ENCODE results near the gene TSSK1B. TPM values are rescaled to one million over a fixed set of nuclear protein-coding genes. Genes with fewer than 3 reads are reported as not detected.

TSSK1B gene
- total and polyA plus RNA-seq, 4 donors, result 0.06 to 0.28 (median 0.14) TPM; not detected in 1

GRCh38 chr5:113447498-113448050 is 12.8 kb upstream of the TSSK1B start:
- no peak for TF ChIP-seq CTCF (IDR thresholded peaks at IDR 0.05; ENCODE audit: control extremely low read depth, extremely low read depth)
- peaks cover 0 to 22% (median 12%) of the 10 kb centered on the region in 5 donors for H3K4me1 ChIP-seq (ENCODE audit: control insufficient read depth in 5 of 5, insufficient read depth in 5 of 5, low read length in 5 of 5)
- peaks cover 0 to 6% (median 0%) of the 10 kb centered on the region in 4 donors for H3K9me3 ChIP-seq (ENCODE audit: control insufficient read depth in 4 of 4, insufficient read depth in 3 of 4, low read length in 3 of 4)
- ATAC-seq (ENCODE audit: insufficient read depth, low FRiP score) (no peak), DNase-seq (peak; percentile 87 to 90 (median 88))
- peaks cover 0 to 4% (median 0%) of the 10 kb centered on the region in 3 donors for H3K27me3 ChIP-seq (ENCODE audit: control insufficient read depth in 3 of 3, insufficient read depth in 3 of 3, low read length in 2 of 3)
- H3K4me3 ChIP-seq, result no peak overlapping the region
- H3K9ac ChIP-seq (ENCODE audit: insufficient read depth in 1 of 2, low read length in 2 of 2), result no peak overlapping the region
- H3K36me3 ChIP-seq (ENCODE audit: control insufficient read depth in 4 of 4, insufficient read depth in 4 of 4, low read length in 4 of 4), result no peaks in the 10 kb centered on the region
- WGBS, 2 donors, result 62 to 68% methylated on average over 4 of the region's 4 CpGs
- no peak overlapping the region for H3K27ac ChIP-seq (ENCODE audit: low read depth in 1 of 2, low read length in 1 of 2)

GRCh38 chr5:113446358-113446927 is 11.7 kb upstream of the TSSK1B start:
- ATAC-seq (ENCODE audit: insufficient read depth, low FRiP score) (no peak), DNase-seq (peak in 1 of 3 donors; percentile 39)
- H3K27ac ChIP-seq (ENCODE audit: low read depth in 1 of 2, low read length in 1 of 2), result no peak overlapping the region
- peaks cover 0 to 22% (median 11%) of the 10 kb centered on the region in 5 donors for H3K4me1 ChIP-seq (ENCODE audit: control insufficient read depth in 5 of 5, insufficient read depth in 5 of 5, low read length in 5 of 5)
- TF ChIP-seq CTCF (IDR thresholded peaks at IDR 0.05; ENCODE audit: control extremely low read depth, extremely low read depth), result no peak
- peaks cover 0 to 4% (median 0%) of the 10 kb centered on the region in 3 donors for H3K27me3 ChIP-seq (ENCODE audit: control insufficient read depth in 3 of 3, insufficient read depth in 3 of 3, low read length in 2 of 3)
- WGBS, 2 donors, result 71 to 80% methylated on average over 2 of the region's 2 CpGs
- H3K36me3 ChIP-seq (ENCODE audit: control insufficient read depth in 4 of 4, insufficient read depth in 4 of 4, low read length in 4 of 4), result no peaks in the 10 kb centered on the region
- no peak overlapping the region for H3K4me3 ChIP-seq
- H3K9ac ChIP-seq (ENCODE audit: insufficient read depth in 1 of 2, low read length in 2 of 2), result no peak overlapping the region
- H3K9me3 ChIP-seq (ENCODE audit: control insufficient read depth in 4 of 4, insufficient read depth in 3 of 4, low read length in 3 of 4), result peaks cover 0 to 6% (median 1%) of the 10 kb centered on the region in 4 donors

GRCh38 chr5:113437111-113437510 is 2.3 kb upstream of the TSSK1B start:
- no peak overlapping the region for H3K27ac ChIP-seq (ENCODE audit: low read depth in 1 of 2, low read length in 1 of 2)
- DNase-seq (peak in 2 of 3 donors; percentile 53 to 77), ATAC-seq (ENCODE audit: insufficient read depth, low FRiP score) (no peak)
- WGBS, 2 donors, result 61 to 94% methylated on average over 1 of the region's 1 CpG
- peaks cover 0 to 18% (median 3%) of the 10 kb centered on the region in 5 donors for H3K4me1 ChIP-seq (ENCODE audit: control insufficient read depth in 5 of 5, insufficient read depth in 5 of 5, low read length in 5 of 5)
- H3K4me3 ChIP-seq, result no peak overlapping the region
- H3K36me3 ChIP-seq (ENCODE audit: control insufficient read depth in 4 of 4, insufficient read depth in 4 of 4, low read length in 4 of 4), result no peaks in the 10 kb centered on the region
- H3K27me3 ChIP-seq (ENCODE audit: control insufficient read depth in 3 of 3, insufficient read depth in 3 of 3, low read length in 2 of 3), result no peaks in the 10 kb centered on the region
- peaks cover 0 to 3% (median 0%) of the 10 kb centered on the region in 4 donors for H3K9me3 ChIP-seq (ENCODE audit: control insufficient read depth in 4 of 4, insufficient read depth in 3 of 4, low read length in 3 of 4)
- no peak overlapping the region for H3K9ac ChIP-seq (ENCODE audit: insufficient read depth in 1 of 2, low read length in 2 of 2)
- no peak for TF ChIP-seq CTCF (IDR thresholded peaks at IDR 0.05; ENCODE audit: control extremely low read depth, extremely low read depth)
